ENCODE measurements around the gene PRSS8.

DNA sequence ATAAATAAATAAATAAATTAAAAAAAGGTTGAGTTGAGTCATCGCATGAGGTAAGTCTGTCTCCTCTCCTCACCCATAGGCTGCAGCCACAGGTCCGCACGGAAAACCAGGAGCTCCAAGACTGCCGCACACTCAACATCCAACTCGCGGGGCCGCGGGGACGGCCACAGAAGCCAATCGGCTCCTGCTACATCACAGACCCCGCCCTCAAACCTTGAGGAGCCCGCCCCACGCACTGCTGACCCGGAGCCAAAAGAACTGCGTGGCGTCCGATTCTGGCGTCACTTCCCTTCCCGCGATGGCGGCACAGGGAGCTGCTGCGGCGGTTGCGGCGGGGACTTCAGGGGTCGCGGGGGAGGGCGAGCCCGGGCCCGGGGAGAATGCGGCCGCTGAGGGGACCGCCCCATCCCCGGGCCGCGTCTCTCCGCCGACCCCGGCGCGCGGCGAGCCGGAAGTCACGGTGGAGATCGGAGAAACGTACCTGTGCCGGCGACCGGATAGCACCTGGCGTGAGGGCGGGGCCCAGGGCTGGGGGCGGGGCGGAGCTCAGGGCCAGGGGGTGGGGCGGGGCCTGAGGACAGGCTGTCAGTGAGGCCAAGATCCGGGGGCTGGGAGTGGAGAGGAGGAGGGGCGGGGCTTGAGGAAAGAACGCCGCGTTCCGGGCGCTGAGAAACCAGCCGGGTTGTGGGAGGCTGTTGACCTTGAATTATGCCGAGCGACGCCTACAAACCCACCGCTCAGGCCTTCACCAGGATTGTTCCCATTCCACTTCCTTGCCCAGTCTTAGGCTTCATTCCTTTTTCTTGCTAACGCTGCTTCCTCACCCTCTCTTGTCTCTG, 17.9 kb downstream of the PRSS8 start, which contains the start of gene KAT8:
- TF ChIP-seq CTCF (conservative IDR thresholded peaks at IDR 0.05 in 1 of 2, IDR thresholded peaks at IDR 0.05 in 1 of 2; ENCODE audit: extremely low read depth in 1 of 2, insufficient read depth in 1 of 2, low read depth in 1 of 2, low read length in 2 of 2) (no peak), EZH2 (IDR thresholded peaks at IDR 0.05; ENCODE audit: borderline replicate concordance, low read length) (no peak)

Measured in mammary epithelial cell (primary cell).